ENCODE results near the gene CDCA8. TPM values are rescaled to one million over a fixed set of nuclear protein-coding genes. Genes with fewer than 3 reads are reported as not detected.

The CDCA8 gene
- total RNA-seq, 1 experiment from 2014 or later, result 48.5 TPM

DNA sequence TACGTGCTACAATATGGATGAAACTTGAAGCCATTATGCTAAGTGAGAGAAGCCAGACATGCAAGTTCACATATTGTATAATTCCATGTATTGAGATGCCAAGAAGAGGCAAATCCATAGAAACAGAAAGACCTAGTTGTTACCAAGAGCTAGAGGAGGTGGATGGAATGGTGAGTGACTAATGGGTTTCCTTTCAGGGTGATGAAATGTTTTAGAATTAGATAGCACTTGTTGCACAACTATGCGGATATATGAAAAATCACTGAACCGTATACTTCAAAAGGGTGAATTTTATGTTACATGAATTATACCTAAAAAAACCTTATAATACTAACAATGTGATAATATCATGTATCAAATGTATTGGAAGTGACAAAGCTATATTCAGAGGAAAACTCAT lies 54.5 kb downstream of the CDCA8 start:
- H3K27me3 Mint-ChIP-seq (ENCODE audit: low read depth), result peaks cover 68% of the 10 kb centered on the region
- peaks cover 0 to under 1% of the 10 kb centered on the region in 2 experiments; a peak in 2 of 4 replicates for H3K4me1 Mint-ChIP-seq
- Histone ChIP-seq H3K27ac (ENCODE audit: insufficient read length, low read depth, low read length) (no peak overlapping the region), H3K23ac (ENCODE audit: insufficient read length, low read depth, low read length) (no peak overlapping the region), H3K9ac (ENCODE audit: extremely low read depth, insufficient read length, low read length) (no peak overlapping the region), H3K4me1 (ENCODE audit: insufficient read depth, low read length) (no peaks in the 10 kb centered on the region), H2BK12ac (ENCODE audit: insufficient read length, low read depth, low read length) (no peak overlapping the region), H3K4me2 (ENCODE audit: insufficient read depth, insufficient read length, low read length) (no peak overlapping the region), H3K14ac (ENCODE audit: insufficient read depth, low read length) (no peak overlapping the region), H2BK20ac (ENCODE audit: low read depth, low read length, poor library complexity, severe bottlenecking) (no peak overlapping the region), H3K9me3 (ENCODE audit: control insufficient read depth, low read depth, low read length) (no peaks in the 10 kb centered on the region), H2BK5ac (ENCODE audit: insufficient read length, low read length) (no peak overlapping the region), H3K79me2 (ENCODE audit: insufficient read depth, low read length) (no peaks in the 10 kb centered on the region), H4K5ac (ENCODE audit: insufficient read length, low read depth, low read length) (no peak overlapping the region), H4K8ac (replicated peaks; ENCODE audit: insufficient read length, low read depth, low read length) (no peak overlapping the region), H3K4ac (ENCODE audit: low read depth, low read length) (no peak overlapping the region), H4K20me1 (ENCODE audit: control insufficient read depth, insufficient read depth, insufficient read length) (no peaks in the 10 kb centered on the region), H2BK15ac (ENCODE audit: low read depth, low read length) (no peak overlapping the region), H4K91ac (ENCODE audit: insufficient read length, low read depth, low read length) (no peak overlapping the region), H3T11ph (ENCODE audit: low read length) (no peak overlapping the region), H3K23me2 (ENCODE audit: insufficient read length, low read depth, low read length, poor library complexity, severe bottlenecking) (no peaks in the 10 kb centered on the region), H3K56ac (ENCODE audit: insufficient read length, low read depth, low read length) (no peak overlapping the region), H2AK5ac (ENCODE audit: insufficient read length, low read length) (no peak overlapping the region), H2AFZ (ENCODE audit: low read length) (no peak overlapping the region), H3K18ac (ENCODE audit: insufficient read length, low read depth, low read length) (no peak overlapping the region), H2BK120ac (ENCODE audit: low read depth, low read length, poor library complexity, severe bottlenecking) (no peak overlapping the region), H3K27me3 (ENCODE audit: insufficient read depth, low read length) (peaks cover under 1% of the 10 kb centered on the region; the same call in 1 of the 2 replicates), H3K79me1 (ENCODE audit: insufficient read depth, low read depth, low read length, poor library complexity, severe bottlenecking) (no peaks in the 10 kb centered on the region)
- TF ChIP-seq, protein P1, sequence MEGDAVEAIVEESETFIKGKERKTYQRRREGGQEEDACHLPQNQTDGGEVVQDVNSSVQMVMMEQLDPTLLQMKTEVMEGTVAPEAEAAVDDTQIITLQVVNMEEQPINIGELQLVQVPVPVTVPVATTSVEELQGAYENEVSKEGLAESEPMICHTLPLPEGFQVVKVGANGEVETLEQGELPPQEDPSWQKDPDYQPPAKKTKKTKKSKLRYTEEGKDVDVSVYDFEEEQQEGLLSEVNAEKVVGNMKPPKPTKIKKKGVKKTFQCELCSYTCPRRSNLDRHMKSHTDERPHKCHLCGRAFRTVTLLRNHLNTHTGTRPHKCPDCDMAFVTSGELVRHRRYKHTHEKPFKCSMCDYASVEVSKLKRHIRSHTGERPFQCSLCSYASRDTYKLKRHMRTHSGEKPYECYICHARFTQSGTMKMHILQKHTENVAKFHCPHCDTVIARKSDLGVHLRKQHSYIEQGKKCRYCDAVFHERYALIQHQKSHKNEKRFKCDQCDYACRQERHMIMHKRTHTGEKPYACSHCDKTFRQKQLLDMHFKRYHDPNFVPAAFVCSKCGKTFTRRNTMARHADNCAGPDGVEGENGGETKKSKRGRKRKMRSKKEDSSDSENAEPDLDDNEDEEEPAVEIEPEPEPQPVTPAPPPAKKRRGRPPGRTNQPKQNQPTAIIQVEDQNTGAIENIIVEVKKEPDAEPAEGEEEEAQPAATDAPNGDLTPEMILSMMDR (conservative IDR thresholded peaks at IDR 0.05), result no peak
- no CpG with 5 or more reads among the region's 3 CpGs for WGBS (ENCODE audit: extremely low coverage, insufficient read length, low lambda C conversion rate)
- peaks cover 0 to under 1% (median 0%) of the 10 kb centered on the region in 3 experiments; a peak in 1 of 7 replicates for H3K36me3 Mint-ChIP-seq (ENCODE audit: insufficient read depth in 1 of 3, low read depth in 3 of 3)
- no peak for DNase-seq
- no peak overlapping the region for H3K4me3 Mint-ChIP-seq
- H3K27ac Mint-ChIP-seq, result no peak overlapping the region
- H3K9me3 Mint-ChIP-seq, result no peaks in the 10 kb centered on the region; a peak in 1 of 5 replicates
